Skeletal muscle cell (primary cell): ENCODE measurements around the gene ROPN1L.

Source experiments
- DNase-seq: peaks from one replicate; pipeline ENCODE4 v3.0.0-alpha.2; 2010; ENCODE audit warnings: low read depth
- H3K4me3 ChIP-seq: 2 replicates; pipeline ENCODE4 v1.5.1; 2011; ENCODE audit warnings: low read depth, mild to moderate bottlenecking, control low read depth, low read length, moderate library complexity

Gene ROPN1L

DNA sequence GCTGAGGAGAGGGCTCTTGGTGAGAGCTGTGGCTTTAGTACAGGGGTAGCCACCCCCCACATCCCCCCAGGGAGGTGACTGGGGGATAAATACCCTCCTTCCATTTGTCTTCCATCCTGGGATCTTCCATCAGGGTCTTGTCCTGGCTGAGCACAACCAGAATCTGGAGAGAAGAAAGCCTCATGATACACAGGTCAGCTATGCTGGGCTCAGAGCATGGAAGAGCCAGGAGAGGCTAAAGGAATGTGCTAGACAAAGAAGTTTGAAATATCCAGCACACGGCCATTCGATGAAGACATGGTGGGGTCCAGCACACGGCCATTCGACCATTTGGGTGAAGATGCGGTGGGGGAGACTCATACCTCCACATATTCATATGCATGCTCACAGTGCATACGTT is 30.0 kb downstream of the ROPN1L start:
- no peak for DNase-seq

DNA sequence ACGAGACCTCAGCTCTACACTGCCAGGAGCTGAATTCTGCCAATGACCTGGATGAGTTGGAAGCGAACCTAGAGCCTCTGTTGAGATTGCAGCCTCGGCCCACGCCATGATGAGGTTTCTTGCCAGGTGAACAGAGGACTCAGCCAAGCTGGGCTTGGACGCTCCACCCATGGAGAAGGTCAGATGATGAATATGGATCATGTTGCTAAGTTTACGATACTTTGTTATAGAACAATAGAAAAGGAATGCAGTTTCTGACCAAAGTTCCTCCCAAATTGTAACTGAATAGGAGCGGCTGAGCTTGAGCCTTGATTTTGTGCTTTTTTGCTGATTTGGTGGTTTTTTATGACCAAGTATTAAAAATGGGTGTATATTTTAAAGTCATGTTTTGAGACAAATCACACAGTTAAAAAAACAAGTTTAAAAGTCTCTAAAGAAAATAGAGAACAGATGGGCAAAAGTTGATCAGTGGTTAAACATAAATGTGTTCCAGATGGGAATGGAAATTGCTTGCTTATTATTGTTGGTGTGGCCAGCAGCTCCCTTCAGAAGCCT is 32.9 kb downstream of the ROPN1L start:
- no peak for DNase-seq
- no peak overlapping the region for H3K4me3 ChIP-seq

More for the DNA sequence above, 30.0 kb downstream of the ROPN1L start:
- H3K4me3 ChIP-seq = no peak overlapping the region

DNA sequence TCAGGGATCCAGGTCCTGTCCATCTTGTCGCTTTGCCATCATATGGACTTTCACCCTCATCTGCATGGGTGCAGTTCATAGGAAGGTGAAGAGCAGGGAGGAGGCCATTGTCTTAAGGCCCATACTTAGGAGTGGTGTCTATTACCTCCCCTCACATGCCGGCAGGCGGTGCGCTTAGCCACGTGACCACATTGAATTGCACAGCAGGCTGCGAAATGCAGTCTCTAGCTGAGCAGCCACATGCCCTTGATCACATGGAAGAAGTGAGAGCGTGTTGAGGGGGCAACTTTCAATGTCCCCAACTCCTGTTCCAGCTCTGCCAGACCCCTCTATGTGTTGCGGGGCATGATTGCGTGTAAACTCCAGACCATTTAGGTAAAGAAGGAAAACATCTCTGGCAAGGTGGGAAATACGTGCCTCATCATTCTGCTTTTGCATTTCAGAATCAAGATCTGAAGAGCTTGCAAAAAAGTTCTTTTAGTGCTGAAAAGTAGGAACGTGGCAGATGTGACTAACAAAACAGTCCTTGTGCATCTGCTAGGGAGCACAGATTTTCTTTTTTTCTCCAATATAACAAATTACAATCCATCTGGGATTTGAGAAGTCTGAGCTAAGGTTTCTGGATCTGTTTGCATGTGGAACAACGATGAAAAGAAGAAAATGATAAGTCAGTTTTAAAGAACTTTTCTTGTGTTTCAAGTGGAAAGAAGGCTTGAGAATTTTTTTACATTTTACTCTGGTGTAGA is 34.4 kb downstream of the ROPN1L start:
- DNase-seq = no peak
- H3K4me3 ChIP-seq = no peak overlapping the region

DNA sequence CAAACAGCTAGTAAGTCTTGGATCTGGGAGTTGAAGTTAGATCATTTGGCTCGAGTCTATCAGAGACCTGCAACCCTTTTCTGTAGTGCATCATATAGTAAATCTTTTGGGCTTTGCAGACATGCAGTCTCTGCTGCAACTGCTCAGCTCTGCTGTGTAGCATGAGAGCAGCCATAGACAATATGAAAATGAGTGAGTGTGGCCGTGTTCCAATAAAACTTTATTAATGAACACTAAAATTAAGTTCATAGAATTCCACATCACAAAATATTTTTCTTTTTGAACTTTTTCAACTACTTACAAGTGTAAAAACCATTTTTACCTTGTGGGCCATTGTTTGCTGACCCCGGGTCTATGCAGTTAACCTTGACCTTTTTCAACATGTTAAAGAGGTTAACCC is 35.2 kb downstream of the ROPN1L start:
- DNase-seq = no peak
- no peak overlapping the region for H3K4me3 ChIP-seq

DNA sequence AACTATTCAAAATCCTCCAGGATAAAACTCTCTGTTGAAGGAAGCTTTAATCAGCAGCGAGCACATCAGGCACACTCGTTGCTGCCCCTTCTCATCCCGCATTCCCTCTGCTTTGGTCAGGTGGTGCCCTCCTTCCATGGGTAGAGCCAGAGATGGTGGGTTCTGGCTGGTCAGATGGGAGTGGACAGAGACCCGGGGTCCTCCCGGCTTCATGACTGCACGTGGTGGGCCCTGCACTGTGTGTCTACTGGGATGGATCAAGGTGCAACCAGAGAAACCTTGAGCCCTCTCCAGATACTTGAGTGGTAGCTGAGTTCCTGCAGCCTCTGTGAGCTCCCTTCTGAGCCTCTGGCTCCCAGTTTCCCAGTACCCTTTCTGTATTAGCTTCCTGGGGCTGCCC is 36.3 kb downstream of the ROPN1L start:
- no peak overlapping the region for H3K4me3 ChIP-seq
- no peak for DNase-seq

DNA sequence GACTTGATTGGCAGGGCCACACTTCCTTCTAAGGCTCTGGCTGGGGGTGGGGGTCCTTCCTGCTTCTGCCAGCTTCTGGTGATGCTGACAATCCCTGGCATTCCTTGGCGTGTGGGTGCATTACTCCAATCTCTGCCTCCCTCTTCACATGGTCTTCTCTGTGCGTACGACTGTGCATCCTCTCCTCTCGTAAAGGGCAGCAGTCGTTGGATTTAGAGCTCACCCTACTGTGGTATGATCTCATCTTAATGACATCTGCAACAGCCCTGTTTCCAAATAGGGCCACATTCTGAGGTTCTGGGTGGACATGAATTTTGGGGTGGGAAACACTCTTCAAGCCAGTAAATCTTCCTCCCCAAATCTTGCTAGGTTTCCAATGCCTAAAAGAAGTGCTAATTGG is 36.8 kb downstream of the ROPN1L start:
- no peak overlapping the region for H3K4me3 ChIP-seq
- DNase-seq = no peak

DNA sequence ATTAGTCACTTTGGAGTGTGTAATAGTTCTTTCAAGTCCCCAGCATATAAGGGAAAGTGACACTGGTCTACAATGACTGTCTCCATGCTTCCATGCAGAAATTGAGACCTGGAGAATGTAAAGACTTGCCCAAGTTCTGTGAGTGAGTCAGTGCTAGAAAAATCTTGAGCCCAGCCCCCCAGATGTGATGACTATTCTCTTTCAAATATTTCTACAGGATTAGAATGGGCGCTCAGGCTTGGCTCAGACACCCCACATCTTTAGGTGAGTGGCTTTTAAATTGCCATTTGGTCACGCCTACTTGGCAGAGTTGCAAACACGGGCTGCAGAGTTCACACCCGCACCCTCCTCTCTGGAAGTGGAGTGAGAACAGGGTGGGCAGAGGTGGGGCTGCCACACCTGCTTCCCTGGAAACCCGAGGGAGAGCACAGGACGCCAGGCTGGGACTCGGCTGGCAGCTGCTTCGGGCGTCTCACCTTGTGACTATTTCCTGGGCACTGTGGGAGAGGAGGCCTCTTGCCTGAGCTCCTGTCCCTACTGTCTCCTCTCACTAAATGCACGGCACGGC is 37.6 kb downstream of the ROPN1L start:
- DNase-seq = no peak
- H3K4me3 ChIP-seq = no peak overlapping the region

DNA sequence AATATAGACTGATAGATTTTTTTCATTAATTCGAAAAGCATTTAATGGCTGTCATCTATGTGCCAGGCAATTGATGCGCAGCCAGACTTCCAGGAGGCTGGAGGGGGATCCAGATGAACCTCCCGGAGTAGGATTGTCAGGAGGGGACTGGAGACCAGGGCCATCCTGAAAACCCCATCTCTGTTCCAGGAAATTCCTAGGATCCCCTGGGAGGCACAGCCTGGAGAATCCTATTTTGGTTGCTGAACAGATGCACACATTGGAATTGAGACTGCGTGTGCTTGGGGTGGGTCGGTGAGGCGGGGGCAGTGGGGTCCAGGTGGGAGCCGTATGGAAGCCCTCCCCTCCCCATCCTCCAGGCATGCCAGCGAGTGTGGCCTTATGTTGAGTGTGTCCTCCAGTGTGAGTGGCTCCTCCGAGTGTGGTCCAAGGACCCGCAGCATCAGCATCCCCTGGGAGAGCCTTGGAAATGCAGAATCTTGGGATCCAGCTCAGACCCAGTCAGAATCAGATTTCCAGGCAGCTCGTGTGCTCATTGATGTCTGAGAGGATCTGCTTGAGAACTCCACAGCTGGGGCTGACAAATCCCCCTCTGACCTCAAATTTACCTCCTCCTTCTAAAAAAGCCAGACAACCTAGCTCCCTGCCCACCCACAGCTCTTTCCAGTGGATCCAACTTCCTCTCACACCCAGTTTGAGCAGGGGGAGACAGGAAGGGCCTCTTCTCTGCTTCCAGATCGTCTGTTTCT is 38.7 kb downstream of the ROPN1L start:
- no peak for DNase-seq
- H3K4me3 ChIP-seq = no peak overlapping the region

DNA sequence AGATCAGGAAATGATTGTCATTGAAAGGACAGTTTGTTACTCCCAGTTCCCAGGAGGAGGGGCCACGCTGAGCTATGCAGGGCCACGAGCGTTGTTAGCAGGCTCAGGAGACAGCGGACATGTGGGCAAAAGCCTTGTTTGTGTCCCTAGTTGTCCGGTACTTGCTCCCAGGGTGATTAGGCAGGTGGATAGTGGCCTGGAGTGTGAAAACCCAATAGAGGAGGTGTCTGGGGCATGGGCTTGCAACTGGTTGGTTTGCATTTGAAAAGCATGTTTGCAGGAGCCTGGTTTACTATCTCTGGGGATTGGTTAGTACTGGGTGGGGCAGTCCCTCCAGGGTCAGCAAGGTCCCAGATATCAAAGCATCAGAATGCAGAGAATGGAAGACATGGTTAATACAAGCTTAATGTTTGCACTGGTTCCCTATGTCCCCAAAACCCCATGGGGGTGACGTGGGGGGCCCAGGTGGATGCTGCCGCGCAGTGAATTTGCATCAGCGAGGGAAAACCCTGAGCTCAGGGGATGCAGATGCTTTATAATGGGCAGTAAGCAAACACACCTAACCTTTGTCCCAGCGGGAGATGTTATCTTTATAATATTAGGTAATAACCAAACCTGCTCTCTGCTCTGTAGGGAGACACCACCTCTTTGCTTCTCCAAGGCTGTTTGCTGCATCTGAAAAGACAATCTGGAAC is 39.7 kb downstream of the ROPN1L start:
- no peak overlapping the region for H3K4me3 ChIP-seq
- no peak for DNase-seq

DNA sequence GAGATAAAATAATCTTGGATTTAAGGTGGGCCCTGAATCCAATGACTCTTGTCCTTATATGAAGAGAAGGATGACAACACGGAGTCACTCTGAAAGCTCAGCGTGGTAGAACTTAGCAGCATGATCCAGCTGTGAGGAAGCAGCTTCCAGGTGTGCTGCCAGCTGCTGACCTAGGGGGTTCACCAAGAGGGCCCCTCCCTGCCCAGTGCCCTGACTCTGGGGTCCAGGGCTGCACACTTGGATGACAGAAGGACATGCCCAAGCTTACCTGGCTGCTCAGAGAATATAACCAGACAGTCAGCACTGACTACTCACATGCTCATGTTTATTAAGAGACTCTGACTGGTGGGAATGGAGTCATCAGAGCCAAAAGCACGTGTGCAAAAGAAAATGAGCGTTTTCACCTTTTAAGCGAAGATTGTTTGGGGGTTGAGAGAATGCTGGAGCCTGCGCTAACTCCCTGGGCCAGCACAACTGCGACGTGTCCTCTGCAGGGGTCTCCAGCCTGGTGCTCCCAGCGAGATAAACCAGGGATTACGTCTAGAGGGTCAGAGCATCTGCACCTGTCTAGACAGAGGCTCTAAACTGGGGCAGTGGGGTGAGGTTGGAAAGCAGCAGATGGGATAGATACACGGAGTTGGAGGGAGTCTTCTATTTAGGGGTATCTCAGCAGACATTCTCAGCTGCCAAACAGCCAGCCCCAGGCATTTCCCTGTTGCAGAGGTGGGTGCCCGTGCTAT is 41.3 kb downstream of the ROPN1L start:
- H3K4me3 ChIP-seq = no peak overlapping the region
- no peak for DNase-seq

DNA sequence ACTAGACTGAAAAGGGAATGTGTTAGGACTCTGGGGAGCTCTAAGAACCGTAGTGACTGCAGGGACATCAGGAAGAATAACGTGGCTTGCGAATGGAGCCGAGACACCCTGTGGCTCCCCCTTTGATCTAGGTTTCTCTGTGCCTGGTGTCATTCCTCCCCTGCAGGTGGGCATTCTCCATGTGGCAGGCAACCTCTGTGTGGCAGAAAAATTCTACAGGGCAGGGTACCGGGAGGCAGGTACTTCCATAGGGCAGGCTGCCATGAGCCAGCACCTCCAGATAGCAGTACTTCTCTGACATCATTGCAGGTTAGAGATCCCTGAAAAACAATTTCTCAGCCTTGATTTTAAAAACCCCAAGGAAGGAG is 43.1 kb downstream of the ROPN1L start:
- H3K4me3 ChIP-seq = no peak overlapping the region
- DNase-seq = no peak

DNA sequence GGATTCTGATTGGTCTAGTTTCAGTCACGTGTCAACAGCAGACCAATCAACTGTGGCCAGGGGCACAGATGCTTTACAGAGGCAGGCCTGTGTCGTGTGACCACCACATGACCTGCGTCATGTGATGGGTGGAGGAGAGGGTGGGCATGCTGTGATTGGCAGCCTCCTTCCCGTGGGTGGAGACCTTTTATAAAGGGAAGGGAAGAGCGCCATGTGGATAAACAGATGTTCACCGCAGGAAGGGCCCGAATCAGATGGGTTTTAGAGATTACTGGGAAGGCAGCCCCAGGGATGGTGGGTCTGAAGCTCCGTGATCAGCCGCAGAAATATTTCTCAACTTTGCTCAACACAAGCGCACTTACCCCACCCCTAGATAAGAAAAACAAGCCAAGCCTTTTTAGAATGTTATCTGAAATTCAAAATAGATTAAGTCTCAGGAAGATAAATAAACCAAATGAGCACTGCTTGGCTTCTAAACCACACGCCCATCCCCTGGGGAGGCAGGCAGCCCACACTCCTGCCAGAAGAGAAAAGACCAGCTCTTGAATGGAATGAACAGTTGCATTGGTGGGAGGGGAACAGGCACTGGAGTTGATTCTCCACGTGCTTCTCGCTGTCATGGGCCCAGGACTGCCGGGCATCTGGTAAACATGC is 43.6 kb downstream of the ROPN1L start:
- DNase-seq = peak; percentile 51
- H3K4me3 ChIP-seq = no peak overlapping the region

DNA sequence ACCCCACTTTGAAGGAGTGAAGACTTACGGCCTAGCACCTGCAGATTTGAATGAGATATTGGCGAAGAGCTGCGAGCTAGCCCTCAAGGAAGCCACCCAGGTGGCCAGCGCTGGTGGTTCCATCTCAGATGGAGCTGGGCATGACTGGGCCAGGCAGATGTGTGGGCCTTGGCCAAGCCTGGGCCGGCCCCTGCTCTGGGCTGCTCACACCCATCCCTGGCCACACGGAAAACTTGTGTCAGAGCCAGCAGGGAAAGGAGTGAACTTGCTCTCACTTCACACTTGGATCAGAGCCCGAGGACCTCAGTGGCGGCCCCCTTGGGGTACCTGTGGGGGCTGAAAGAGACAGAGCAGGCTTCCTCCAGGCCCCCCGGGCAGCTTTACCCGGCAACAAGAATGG is 44.2 kb downstream of the ROPN1L start:
- no peak for DNase-seq

DNA sequence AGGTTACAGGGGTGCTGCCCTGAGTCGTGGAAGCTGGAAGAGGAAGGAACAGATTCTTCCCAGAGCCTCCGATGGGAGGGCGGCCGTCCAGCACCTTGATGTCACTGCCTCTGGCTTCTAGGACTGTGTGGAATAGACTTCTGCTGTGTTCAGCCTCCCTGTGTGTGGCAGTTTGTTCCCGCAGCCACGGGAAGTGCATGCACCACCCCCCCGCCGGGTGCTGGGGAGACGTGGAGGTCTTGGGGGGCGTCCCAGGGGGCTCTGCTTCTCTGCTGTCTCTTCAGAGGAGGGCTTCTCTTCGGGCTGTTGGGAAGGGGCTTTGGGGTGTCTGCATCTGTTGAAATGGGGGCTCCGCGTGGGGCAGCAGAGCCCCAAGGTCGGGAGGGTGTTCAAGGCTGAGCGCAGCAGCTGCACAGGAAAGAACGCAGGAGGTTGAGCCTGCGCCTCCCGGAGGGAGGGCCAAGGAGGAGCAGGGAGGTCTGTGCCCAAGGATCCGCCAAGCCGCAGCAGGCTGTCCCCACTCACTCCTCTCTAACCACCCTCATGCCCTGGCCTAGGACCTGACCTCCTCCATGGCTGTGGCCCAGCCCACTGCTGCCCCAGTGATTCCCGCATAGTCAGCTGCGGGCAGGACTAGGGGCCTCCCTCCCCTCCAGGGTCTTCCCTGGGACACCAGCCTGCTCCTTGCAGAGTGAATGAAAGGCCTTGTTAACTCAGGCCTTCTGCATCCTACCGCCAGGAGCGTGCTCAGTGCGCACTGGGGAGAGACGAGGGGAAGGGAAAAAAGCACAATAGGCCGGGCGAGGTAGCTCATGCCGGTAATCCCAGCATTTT is 45.0 kb downstream of the ROPN1L start:
- no peak overlapping the region for H3K4me3 ChIP-seq

More for the DNA sequence above, 44.2 kb downstream of the ROPN1L start:
- H3K4me3 ChIP-seq = no peak overlapping the region

DNA sequence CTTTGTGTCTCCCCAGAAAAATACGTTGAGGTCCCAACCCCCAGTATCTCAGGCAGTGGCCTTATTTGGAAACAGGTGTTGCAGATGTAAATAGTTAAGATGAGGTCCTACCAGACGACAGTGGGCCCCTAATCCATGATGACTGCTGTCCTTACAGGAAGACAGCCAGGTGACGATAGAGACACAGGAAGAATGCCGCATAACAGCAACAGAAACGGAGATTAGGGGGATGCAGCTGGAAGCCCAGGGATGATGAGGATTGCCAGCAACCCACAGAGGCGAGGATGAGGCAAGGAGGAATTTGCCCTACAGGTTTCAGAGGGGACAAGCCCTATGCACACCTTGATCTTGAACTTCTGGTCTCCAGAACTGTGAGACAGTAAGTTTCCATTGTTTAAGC is 46.5 kb downstream of the ROPN1L start:
- no peak overlapping the region for H3K4me3 ChIP-seq
- no peak for DNase-seq

More for the DNA sequence above, 45.0 kb downstream of the ROPN1L start:
- no peak for DNase-seq

DNA sequence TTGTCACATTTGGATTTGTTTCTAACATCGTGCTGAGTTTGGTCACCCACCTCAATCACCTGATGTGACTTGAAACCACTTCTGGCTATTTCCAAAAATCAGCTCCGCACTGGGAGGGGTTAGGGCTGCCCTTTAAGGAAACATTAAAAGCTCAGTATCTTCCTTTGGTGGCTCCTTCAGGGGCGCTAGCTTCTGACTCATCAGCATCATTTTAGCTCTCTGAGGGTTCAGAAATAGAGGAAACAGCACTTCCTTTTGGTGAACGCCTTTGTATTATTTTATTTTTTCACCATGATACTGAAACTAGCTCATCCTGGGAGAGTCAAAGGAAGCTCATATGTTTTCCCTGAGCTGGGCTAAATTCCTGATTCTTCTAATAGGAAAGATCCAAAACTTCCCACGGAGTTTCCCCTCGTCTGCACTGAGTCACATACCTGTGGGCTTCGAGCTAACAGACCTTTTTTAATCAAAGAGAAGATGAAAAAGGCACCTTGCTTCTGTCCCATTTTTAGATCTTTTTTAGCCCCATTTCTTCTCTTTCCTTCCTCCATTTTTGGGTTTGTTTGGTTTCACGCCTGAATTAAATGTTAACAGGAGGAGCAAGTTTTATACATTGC is 48.2 kb downstream of the ROPN1L start:
- H3K4me3 ChIP-seq = no peak overlapping the region
- DNase-seq = no peak

DNA sequence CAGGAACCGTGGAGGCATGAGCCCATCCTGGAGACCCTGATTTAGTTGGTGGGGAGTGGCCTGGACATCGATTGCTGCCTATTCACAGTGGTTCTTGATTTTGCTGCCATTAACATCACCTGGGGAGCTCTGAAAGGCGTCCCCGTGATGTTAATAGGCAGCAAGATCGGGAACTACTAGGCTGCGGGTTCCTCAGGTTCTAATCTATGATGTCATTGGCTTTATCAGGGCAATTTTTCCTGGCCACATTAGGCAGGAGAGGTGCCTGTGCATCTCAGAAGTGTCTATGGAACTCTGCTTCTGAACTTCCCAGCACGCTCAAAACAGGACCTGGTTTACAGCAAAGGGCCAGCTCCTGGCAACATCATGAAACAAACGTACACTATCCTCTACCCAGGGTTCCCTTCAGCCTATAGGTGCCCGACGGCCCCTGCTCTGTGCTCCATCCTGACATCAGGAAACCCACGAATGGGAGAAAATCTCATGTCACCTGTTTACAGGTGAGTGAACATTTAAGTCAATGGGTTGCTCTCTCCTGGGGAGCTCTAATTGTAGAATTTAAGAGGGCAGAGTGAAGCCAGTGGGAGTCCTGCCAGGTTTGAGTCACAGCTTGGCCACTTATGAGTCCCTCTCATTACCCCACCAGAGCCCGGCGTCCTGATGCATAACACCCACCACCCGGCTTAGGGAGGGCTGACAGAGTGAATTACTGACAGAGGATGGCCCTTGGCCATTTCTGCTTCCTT is 49.4 kb downstream of the ROPN1L start:
- no peak for DNase-seq

More for the DNA sequence above, 49.4 kb downstream of the ROPN1L start:
- no peak overlapping the region for H3K4me3 ChIP-seq
